Right lobe of liver (tissue), 6 donors: Measurements from ENCODE around the gene RAET1E. TPM values are rescaled to one million over a fixed set of nuclear protein-coding genes. Genes with fewer than 3 reads are reported as not detected.
"Not testable (repeated sequence)": the region's sequence is repeated elsewhere in the genome, so short reads cannot be mapped to it uniquely, and the experiment has no call there.

Source experiments
- ATAC-seq, 4 donors: fragments of 200-7000 bp; cut with Tn5 transposase; one replicate each; pipeline ENCODE4 v1.9.1; 2020; ENCODE audit warnings: mild to moderate bottlenecking in 4 of 4, moderate library complexity in 4 of 4
- DNase-seq, 3 donors: peaks; one replicate each; pipeline ENCODE4 v3.0.0-alpha.2; 2020
- H3K27ac ChIP-seq, 3 donors: fragments of 200-600 bp; one replicate each; pipeline ENCODE4 v1.8.0; 2022
- H3K27me3 ChIP-seq, 2 donors: fragments of 200-600 bp; one replicate each; pipeline ENCODE4 v1.8.0; 2022
- H3K36me3 ChIP-seq, 4 donors: fragments of 200-600 bp; sonication (generic) in 1 of 4; one replicate each; pipeline versions ENCODE4 v1.5.1 to v1.8.0; 2017 to 2022; ENCODE audit warnings: control low read depth in 1 of 4
- H3K4me1 ChIP-seq, 4 donors: fragments of 200-600 bp; sonication (generic) in 1 of 4; one replicate each; pipeline versions ENCODE4 v1.5.1 to v1.8.0; 2017 to 2022; ENCODE audit warnings: control low read depth in 1 of 4
- H3K4me3 ChIP-seq, 3 donors: fragments of 200-600 bp; one replicate each; pipeline ENCODE4 v1.8.0; 2022
- H3K9me3 ChIP-seq, 4 donors: fragments of 200-600 bp; sonication (generic) in 1 of 4; one replicate each; pipeline versions ENCODE4 v1.5.1 to v1.8.0; 2017 to 2022; ENCODE audit warnings: control low read depth in 1 of 4
- CTCF ChIP-seq, 4 donors: fragments of 200-600 bp in 3 of 4; fragments of 450-650 bp in 1 of 4; IDR thresholded peaks; one replicate each; pipeline versions ENCODE4 v1.5.1 to v1.8.0; 2016 to 2022; ENCODE audit warnings: antibody characterized with exemption in 4 of 4, mild to moderate bottlenecking in 2 of 4
- POLR2A ChIP-seq: fragments of 450-650 bp; IDR thresholded peaks from one replicate; pipeline ENCODE4 v1.6.1; 2017; ENCODE audit warnings: antibody characterized with exemption, mild to moderate bottlenecking
- WGBS: methylation state at CpG from one replicate; pipeline ENCODE4 v1.1.6; 2018; ENCODE audit warnings: low coverage, low lambda C conversion rate; ENCODE audit not compliant: insufficient coverage; ENCODE audit errors: missing lambda C conversion rate; 5-methylcytosine and 5-hydroxymethylcytosine counted together
- intact Hi-C, 2 donors: fragments of 100-400 bp; cut with DNase I; formaldehyde crosslinking; loops; one replicate each; pipeline versions ENCODE4 v1.11.2 to v1.14.1; 2022
- total RNA-seq, 6 experiments: library from RNA; depleted of rRNA in 2 of 6; stranded (reverse); fragments of >200 nt in 2 of 6; fragmentation: NEBNext Ultra II Directional in 3 of 6; extraction: Animal tissue kit (Norgen Biotek cat#: 25700) in 3 of 6; gene quantifications; one replicate each; pipeline versions ENCODE4 v1.1.0 to v1.2.4, GENCODE V29; 2016 to 2023
- donor health status: DM: no; HTN: yes; CAD: no.
- donor health status: DM: no; HTN: no; CAD: no.
- donor health status: DM: no; HTN: no; CAD: no.
- donor health status: DM: no; HTN: yes; CAD: no.
- donor health status: DM: no; HTN: yes; CAD: no.

Gene RAET1E
- total RNA-seq, 6 experiments from 2014 or later, result not detected

GRCh38 chr6:149913085-149913484, 15.2 kb upstream of the RAET1E start:
- DNase-seq, result peak in 1 of 3 donors; percentile 18
- intact Hi-C loops, result no loop called here

GRCh38 chr6:149912680-149913079, 14.8 kb upstream of the RAET1E start:
- H3K36me3 ChIP-seq, H3K4me1 ChIP-seq, H3K4me3 ChIP-seq, H3K27ac ChIP-seq, H3K27me3 ChIP-seq, H3K9me3 ChIP-seq, intact Hi-C loops: not testable (repeated sequence)
- DNase-seq (peak in 1 of 3 donors; percentile 4), ATAC-seq (peak in 1 of 4 donors; percentile 18)
- WGBS, result no CpG with 5 or more reads among the region's 3 CpGs

More at GRCh38 chr6:149913085-149913484, 15.2 kb upstream of the RAET1E start:
- TF ChIP-seq CTCF (IDR thresholded peaks at IDR 0.05) (no peak), POLR2A (no peak)
- Histone ChIP-seq H3K9me3 (no peaks in the 10 kb centered on the region), H3K4me3 (no peak overlapping the region), H3K36me3 (no peaks in the 10 kb centered on the region), H3K27me3 (no peaks in the 10 kb centered on the region), H3K27ac (no peak overlapping the region), H3K4me1 (no peaks in the 10 kb centered on the region)
- WGBS, result 93% methylated on average over 2 of the region's 2 CpGs
- ATAC-seq, result peak in 1 of 4 donors; percentile 11

GRCh38 chr6:149910721-149911151, 12.8 kb upstream of the RAET1E start:
- DNase-seq, result peak in 1 of 3 donors; percentile 30

GRCh38 chr6:149909701-149910470, 12.0 kb upstream of the RAET1E start:
- intact Hi-C loops, result no loop called here
- Histone ChIP-seq H3K4me1 (no peaks in the 10 kb centered on the region), H3K4me3 (no peak overlapping the region), H3K9me3 (no peaks in the 10 kb centered on the region), H3K27me3 (no peaks in the 10 kb centered on the region), H3K27ac (no peak overlapping the region), H3K36me3 (no peaks in the 10 kb centered on the region)
- 83% methylated on average over 1 of the region's 9 CpGs for WGBS
- no peak for TF ChIP-seq CTCF (IDR thresholded peaks at IDR 0.05)
- TF ChIP-seq POLR2A, result no peak
- ATAC-seq, result no peak
- peak in 1 of 3 donors; percentile 22 for DNase-seq

More at GRCh38 chr6:149910721-149911151, 12.8 kb upstream of the RAET1E start:
- ATAC-seq, result no peak
- H3K27me3 ChIP-seq, result no peaks in the 10 kb centered on the region
- no peaks in the 10 kb centered on the region for H3K36me3 ChIP-seq
- intact Hi-C loops, result no loop called here
- H3K4me3 ChIP-seq, result no peak overlapping the region
- H3K4me1 ChIP-seq, result no peaks in the 10 kb centered on the region
- no peak overlapping the region for H3K27ac ChIP-seq
- 91% methylated on average over 7 of the region's 23 CpGs for WGBS
- H3K9me3 ChIP-seq, result no peaks in the 10 kb centered on the region
- TF ChIP-seq POLR2A (no peak), CTCF (IDR thresholded peaks at IDR 0.05) (no peak)

GRCh38 chr6:149908480-149908879, 10.6 kb upstream of the RAET1E start:
- H3K27me3 ChIP-seq, H3K36me3 ChIP-seq, ATAC-seq, H3K4me1 ChIP-seq, H3K4me3 ChIP-seq, H3K9me3 ChIP-seq, intact Hi-C loops, DNase-seq, H3K27ac ChIP-seq: not testable (repeated sequence)
- 50% methylated on average over 1 of the region's 4 CpGs for WGBS
